ENCODE results near the gene JADE1.

Gene JADE1

GRCh38 chr4:128810871-128811570 is 1.5 kb downstream of the JADE1 start:
- peak; percentile 72 for DNase-seq (ENCODE audit: low read depth)

- peak; percentile 74 for DNase-seq (ENCODE audit: low read depth)
These were observed 2.3 kb downstream of the JADE1 start for GRCh38 chr4:128811571-128812441.

DNA sequence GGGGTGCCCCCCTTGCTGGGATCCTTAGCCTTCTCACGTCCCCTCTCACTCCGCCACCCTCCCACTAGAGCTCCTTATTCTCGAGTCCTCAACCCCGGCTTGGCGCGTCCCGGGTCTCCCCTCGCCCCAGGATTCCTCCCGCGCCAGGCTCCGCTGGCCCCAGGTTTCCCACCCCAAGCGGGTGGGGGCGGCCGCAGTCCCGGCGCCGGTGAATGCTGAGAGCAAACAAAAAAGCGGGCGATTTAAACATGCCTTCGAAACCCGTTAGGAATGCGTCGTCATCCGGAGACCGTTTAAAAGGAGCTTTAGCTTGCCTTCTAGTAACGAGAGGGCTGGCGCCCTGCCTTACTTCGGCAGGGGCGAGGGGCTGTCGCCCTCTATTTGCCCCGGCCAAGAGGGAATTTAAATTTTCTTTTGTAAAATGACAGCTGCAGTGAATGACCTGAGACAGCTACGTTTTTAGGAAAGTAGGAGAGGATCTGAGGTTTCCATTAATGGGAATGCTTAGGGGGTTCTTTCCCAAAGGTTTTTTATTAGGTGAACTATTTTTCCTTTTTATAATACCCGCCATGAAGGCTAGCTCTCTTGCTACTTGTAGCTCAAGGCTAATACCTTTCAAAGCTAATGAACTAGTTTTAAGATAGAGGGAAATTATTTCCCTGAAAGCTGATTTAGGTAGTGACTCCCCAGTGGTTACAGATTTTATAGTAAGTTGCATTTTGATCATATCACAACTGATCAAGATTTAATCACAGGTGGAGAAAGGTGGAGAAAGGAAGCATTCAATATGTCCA is 3.1 kb downstream of the JADE1 start:
- peak; percentile 15 for DNase-seq (ENCODE audit: low read depth)

DNA sequence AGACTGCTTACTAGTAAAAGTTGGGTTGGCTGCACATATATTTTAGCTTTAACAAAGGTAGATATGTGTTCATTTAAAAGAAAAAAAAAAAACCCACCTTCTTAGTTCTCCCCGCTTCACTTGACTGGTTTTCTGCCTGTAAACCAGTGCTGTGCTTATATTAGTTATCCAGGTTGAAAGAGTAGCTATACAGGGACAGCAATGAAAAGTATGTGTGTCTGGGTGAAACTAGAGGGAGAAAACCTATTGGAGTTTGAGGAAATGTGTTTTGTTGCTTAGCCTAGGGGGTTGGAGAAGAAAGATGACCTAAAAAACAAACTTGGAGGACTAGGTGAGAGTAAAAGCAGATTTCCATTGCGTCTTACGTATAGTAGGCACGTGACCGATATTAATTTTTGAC is 4.5 kb downstream of the JADE1 start:
- no peak for DNase-seq (ENCODE audit: low read depth)

GRCh38 chr4:128818442-128818841 is 8.9 kb downstream of the JADE1 start:
- DNase-seq (ENCODE audit: low read depth) = no peak

DNA sequence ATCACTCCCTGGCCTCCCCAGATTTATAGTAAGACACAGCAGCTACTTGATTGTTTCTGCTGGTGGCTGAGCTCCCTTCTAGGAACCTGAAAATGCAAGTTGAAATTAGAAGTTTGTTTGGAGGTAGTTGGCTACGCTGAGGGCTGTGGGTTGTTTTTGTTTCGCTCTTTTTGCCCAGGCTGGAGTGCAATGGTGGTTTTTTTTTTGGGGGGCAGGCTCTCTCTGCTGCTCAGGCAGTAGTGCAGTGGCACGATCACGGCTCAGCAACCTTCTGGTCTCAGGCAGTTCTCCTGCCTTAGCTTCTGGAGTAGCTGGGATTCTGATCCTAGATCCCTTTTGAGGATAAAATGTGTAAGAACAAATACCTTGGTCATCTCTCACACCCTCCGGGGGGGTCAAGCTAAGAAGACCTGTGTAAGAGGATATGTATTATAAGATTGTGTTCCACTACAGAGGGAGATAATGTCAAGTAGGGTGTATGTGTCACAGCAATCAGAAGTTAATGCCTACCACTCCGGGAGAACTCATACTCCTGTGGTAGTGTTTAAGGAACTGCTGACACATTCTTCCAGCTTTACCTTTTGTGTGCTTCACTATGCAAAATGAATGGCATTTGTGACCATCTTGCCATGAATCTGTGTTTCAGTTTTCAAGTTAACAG is 9.7 kb downstream of the JADE1 start:
- DNase-seq (ENCODE audit: low read depth) = no peak

DNA sequence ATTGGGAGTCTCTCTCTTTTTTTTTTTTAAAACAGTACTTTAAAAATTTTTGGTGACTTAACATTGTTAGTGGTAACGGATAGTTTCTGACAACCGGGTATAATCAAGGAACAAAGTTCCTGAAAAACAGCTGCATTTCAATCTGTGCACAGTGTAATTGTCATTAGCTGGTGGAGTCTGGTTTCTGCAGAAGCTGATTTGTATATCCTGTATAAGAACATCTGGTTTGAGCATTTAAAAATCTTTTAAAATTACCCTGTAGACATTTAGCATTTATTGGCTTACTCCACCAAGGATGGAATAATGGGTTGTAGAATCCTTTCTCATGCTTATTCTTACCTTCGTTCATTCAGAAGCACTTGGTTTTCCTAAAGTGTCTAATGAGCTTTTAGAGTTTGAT is 11.2 kb downstream of the JADE1 start:
- DNase-seq (ENCODE audit: low read depth) = no peak

DNA sequence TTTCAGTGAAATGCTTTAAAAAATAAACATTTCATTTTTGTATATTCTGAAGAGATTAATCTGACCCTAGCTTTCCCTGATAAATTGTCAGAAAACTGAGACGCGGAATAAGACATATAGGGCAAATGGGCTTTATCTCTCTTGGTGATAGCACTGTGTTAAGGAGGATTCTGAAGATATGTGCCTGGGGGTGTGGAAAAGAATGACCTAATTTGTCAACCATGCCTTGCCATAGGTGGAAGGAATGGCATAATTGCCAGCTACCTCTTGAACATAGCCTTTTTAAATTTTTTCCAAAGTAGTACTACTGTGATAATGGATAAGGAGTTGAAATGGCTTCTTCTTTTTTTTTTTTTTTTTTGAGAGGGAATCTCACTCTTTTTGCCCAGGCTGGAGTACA is 11.7 kb downstream of the JADE1 start:
- no peak for DNase-seq (ENCODE audit: low read depth)

DNA sequence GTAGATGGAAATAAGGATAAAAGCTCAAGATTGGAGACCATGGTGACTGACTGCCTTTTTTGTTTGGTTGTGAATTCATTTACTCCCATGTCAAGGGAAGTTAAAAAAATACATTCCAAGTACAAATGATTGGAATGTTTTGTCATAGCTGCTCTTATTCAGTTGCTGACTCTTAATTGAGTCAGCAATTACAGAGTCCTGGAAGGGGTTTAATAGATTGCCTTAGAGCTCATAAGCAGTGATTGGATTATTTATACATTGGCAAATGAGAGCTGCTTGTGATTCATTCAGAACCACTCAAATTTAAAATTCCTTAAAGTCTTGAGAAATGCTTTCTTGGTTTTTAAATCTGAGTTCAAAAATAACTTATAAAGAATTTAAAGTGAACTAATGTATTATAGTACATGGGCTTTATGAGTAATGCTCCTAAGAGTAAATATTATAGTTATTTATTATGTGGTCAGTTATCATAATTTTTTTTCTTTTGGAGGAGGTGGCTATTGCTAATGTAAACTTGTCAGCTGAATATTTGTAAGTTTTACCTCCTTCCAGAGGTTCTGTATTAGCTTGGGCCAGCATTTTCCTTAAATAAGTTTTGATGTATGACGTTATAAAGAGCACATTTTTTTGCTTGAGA is 13.6 kb downstream of the JADE1 start:
- DNase-seq (ENCODE audit: low read depth) = no peak

DNA sequence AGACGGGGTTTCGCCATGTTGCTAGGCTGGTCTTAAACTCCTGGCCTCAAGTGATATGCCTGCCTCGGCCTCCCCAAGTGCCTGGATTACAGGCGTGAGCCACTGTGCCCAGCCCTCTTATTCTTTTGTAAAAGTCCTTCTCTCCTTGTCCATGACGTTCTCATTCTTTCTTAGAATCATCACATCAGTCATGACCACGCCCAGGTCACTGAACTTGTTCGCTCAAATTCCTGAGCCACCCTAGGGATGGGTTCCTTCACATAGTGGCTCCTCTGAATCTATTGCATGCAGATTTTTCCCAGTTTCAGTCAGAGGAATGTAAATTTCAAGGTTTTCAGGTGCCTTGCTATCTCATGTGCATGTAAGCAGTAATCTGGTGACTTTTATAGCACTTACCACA is 15.7 kb downstream of the JADE1 start:
- DNase-seq (ENCODE audit: low read depth) = no peak

DNA sequence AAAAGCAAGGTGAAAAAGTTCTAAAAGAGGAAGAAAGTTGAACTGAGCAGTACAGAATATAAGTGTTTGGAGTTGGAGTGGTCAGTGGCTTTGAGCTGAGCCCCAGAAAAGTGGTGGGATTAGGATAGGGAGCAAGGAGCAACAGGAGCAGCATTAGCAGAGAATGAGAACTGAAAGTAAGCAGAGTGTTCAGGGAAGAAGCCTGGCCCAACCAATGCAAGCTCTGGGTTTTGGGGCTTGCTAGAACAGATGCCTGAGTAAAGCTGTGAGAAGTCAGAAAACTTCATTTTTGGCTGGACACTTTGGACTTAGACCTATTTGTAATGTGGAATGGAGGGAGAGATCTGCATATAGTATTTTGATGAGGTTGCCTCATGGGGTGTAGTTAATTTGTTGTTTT is 17.8 kb downstream of the JADE1 start:
- no peak for DNase-seq (ENCODE audit: low read depth)

DNA sequence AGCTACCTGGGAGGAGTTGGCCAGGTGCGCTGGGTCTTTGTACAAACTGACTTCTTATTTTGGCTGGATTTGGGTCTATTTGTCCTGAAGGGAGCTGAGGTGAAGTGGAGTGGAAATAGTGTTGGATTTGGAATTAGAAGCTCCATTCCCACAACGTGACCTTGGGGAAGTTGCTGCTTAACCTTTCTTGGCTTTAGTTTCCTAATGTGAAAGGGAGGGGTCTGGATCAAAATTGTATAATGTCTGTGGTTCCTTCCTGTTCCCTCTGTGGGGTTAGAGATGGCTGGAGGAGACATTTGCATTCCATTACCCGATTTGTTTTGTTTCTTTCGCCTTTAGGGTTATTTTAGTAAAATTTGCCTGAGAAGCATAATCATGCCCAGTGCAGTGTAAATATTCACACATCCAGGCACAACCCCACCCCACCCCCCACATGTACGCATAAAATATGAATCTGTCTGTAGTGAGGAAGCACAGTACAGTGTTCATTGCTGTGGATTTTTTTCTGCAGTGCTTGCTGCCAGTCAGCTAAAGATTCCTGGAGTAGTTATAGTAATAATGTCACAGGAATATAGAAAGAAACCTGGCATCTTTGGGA is 21.5 kb downstream of the JADE1 start:
- no peak for DNase-seq (ENCODE audit: low read depth)

DNA sequence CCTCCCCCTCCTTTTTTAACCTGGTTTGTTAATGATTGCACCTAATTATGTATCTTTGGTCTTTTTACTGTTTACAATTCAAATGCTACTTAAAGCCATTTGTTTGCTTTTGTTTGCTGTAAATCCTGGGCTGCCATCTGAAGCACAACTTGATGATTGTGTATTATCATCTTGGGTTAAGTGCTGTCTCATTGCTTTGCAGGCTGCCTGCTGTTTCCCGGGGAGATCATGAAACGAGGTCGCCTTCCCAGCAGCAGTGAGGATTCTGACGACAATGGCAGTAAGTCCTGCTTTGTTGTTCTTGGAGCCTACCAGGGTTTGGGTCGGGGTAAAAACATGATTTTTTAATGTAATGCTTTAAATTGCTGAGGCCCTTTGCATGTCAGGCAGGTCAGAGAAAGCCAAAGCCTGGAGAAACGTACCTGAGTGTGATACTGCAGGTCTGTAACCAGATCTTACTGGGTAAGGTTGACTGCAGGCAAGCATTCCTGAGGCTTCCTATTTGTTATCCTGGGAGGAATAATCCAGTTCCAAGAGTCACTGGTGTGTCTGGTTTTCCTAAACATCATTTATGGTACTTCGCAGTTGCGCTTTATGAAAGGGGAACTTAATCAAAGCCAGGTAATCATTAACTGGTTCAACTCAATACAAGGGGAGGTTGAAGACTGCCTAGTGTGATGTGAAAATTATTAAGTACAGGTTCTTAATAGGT is 22.2 kb downstream of the JADE1 start:
- DNase-seq (ENCODE audit: low read depth) = no peak

DNA sequence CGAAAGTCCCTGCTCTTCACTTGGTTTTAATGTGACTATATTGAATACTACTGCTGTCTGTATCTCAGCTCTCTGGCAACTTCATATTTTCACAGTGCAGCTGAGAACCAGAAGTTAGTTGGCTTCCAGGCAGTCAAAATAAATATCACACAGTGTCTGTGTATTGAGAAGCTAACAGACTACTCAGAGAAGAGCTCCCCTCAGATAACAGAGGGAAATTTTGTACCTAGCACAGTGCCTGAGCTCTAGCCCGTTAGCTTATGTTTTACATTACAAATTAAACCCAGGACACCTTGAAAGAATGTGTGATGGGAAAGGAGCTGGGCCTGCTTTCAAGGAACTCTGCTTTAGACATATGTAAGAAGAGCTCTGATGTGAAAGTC is 22.7 kb downstream of the JADE1 start:
- DNase-seq (ENCODE audit: low read depth) = no peak

DNA sequence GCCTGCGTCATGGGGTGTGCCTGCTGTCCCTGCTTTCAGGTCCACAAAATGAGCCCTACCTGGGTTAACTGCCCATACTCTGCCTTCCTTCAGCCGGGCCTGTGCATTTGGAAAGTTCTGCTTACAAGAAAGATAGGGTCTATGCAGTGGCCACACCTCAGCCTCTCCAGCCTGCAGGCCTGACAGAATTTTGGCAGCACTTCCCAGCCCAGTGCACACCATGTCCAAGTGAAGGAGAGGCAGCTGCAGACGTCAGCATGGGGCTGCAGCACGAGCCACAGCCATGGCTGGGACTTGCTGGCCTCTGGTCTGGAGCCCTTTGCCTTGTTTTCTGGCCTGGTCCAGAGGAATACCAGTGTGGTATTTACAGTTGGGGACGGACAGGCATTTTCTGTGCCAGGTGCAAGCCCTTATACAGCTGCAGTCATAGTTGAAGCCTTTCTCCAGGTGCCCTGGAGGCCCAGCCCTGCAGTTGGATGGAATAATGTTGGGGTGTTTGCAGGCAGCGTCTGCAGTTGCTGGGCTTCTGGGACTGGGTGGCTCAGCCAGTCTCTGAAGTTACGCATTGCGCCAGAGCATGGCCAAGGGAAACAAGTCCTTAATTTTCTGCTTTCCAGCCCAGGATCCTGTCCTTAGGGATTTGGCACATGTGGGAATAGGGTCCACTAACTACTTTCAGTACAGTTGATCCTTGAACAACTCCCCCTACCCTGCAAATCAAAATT is 26.2 kb downstream of the JADE1 start:
- no peak for DNase-seq (ENCODE audit: low read depth)

GRCh38 chr4:128837198-128837597 is 27.7 kb downstream of the JADE1 start:
- DNase-seq (ENCODE audit: low read depth) = no peak

DNA sequence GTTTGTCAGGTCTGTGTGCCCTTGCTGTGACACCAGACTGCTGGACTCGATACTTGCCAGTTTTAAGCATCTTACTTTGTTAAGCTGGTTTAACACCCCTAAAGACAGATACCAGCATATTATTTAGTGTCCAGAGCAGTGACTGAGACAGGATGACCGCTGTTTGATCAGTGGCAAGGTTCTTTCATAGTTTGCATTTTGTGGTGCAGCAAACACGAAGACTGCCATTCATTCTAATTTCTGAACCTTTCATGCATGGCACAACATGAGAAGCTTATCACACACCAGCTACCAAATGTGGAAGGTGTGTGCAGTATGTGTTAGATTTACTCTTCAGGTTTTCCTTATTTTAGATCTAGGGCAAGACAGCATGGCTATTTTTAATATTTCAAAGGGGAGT is 28.2 kb downstream of the JADE1 start:
- no peak for DNase-seq (ENCODE audit: low read depth)

GRCh38 chr4:128840711-128841318 is 31.3 kb downstream of the JADE1 start:
- DNase-seq (ENCODE audit: low read depth) = no peak

DNA sequence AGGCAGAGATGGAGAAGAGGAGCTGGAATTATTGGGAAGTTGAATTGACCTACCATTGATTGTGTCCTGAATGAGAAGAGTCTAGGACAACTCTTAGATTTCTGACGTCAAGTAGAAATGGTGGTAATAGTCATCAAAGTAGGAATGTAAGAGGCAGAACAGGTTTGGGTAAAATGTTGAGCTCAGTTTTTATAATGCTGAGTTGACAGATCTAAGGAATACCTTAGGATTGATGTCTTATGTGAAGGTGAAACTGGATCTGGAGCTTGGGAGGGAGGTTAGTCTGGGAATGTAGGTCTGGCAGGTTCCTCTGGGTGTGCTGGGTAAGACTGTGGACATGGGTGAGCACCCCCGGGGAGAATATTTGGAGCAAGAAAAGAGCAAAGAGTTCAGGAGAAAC is 31.9 kb downstream of the JADE1 start:
- no peak for DNase-seq (ENCODE audit: low read depth)

DNA sequence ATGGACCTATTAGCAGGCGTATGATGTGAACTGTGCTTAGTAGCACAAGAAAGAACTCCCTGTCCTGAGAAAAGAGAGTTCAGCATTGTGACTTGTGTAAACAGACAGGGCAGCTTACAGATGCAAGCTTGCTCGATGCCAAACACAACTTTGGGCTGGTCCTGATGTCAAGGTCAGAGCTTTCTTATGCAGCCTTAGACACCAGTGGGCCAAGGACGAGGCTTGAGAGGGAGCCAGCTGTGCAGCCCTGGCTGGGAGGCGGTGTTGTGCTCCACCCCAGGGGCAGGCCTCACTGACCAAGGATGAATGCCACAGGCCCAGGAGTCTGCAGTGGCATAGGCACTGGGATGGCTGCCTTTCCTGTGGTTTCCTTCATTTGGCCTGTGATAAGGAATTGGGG is 35.4 kb downstream of the JADE1 start:
- DNase-seq (ENCODE audit: low read depth) = no peak
